Effector memory CD8-positive, alpha-beta T cell (primary cell): ENCODE data around the gene SLCO4A1.

ENCODE experiments used
- ATAC-seq: fragments of 150-1000 bp; cut with Tn5 transposase; replicated peaks from 2 replicates; pipeline ENCODE4 v1.10.0; 2021; ENCODE audit warnings: mild to moderate bottlenecking, moderate library complexity
- DNase-seq, 3 experiments: peaks; one replicate each; pipeline ENCODE4 v3.0.0; 2021
- H3K27ac Mint-ChIP-seq, 2 donors: one replicate each; pipeline ENCODE4 v1.8.0; 2022; ENCODE audit warnings: mild to moderate bottlenecking in 2 of 2, mixed read lengths in 2 of 2, moderate library complexity in 2 of 2
- H3K27me3 Mint-ChIP-seq, 2 donors: one replicate each; pipeline ENCODE4 v1.8.0; 2022; ENCODE audit warnings: mixed read lengths in 2 of 2
- H3K36me3 Mint-ChIP-seq: one replicate; pipeline ENCODE4 v1.8.0; 2022; ENCODE audit warnings: mild to moderate bottlenecking, moderate library complexity, mixed read lengths; ENCODE audit not compliant: insufficient read depth
- H3K4me1 Mint-ChIP-seq, 2 donors: one replicate each; pipeline ENCODE4 v1.8.0; 2022; ENCODE audit warnings: low read depth in 2 of 2, mixed read lengths in 2 of 2
- H3K4me3 Mint-ChIP-seq, 2 donors: one replicate each; pipeline ENCODE4 v1.8.0; 2022; ENCODE audit warnings: mild to moderate bottlenecking in 2 of 2, mixed read lengths in 2 of 2, moderate library complexity in 2 of 2
- H3K9me3 Mint-ChIP-seq, 2 donors: one replicate each; pipeline ENCODE4 v1.8.0; 2022; ENCODE audit warnings: mixed read lengths in 2 of 2

SLCO4A1 gene

DNA sequence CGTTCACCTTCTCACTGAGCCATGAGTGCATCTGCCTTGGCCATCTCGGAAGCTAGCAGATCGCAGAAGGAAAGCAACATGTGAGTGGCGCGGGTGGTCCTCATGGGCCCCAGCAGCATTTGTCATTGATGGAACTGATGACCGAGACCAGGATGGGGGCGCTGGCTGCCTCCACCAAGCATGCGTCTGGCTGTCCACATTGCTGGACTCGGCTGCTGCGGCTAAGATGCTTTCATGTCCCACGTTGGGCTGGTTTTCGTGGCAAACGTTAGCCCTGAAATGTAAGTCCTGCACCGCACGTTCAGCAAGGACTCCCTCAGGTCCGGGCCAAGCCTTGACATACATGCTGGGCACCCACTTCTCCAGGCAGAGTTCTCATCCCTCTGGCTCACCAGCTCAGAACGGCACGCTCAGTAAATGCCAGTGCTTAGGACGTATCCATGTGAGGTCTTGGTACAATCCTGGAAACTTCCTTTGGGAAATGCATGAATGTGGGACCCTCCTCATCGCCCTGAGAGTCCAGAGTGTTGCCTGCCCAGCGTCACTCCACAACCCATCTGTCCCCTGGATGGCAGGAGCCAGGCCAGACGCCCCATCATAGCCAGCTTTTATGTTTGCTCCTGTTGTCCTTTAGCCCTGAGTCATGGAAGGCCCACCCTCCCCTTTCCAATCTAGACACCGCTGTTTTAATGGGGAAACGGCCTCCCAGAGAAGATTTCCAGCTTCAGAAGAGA lies 8.4 kb downstream of the SLCO4A1 start:
- H3K9me3 Mint-ChIP-seq: no peaks in the 10 kb centered on the region
- H3K36me3 Mint-ChIP-seq: peaks cover 6% of the 10 kb centered on the region
- DNase-seq: no peak
- H3K4me3 Mint-ChIP-seq: peak overlapping the region; percentile 76 to 80
- H3K4me1 Mint-ChIP-seq: peaks cover 18 to 22% of the 10 kb centered on the region in 2 donors
- H3K27ac Mint-ChIP-seq: peak overlapping the region; percentile 93 to 95
- ATAC-seq: no peak
- no peaks in the 10 kb centered on the region for H3K27me3 Mint-ChIP-seq

DNA sequence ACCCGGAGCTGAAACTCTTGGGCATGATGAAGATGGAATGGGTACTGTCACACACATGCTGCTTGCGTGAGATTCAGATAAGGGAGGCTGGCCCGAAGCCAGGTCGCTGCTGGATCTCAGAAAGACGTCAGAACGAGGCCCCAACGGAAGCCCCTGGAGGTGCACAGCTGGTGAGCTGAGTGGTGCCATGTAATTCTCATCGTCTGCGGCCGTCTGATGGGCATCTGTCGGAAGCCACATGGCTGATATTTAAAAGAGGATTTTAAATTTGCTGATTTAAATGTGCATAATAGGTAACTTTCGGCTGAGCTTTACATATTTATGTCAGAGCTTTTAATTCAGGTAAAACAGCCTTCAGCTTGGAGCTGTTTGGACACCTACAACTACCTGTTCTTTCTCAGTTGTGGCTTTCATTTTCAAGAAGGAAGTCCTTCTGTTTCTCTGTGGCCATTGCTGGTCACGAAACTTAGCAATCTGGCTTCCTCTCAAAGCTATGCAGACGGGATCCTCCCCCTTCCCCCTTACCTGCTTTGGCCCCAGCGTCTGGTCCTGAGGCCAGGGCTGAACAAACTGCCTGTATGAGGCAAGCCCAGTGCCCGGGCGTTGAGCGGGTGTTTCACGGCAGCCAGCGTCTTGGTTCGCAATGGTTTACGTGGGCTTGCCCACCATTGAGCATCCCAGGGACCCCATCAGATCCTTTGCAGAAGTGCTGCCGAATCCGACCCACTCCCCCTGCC lies 9.2 kb downstream of the SLCO4A1 start:
- peak; percentile 81 to 83 (median 82) for DNase-seq
- peak overlapping the region; percentile 76 to 80 for H3K4me3 Mint-ChIP-seq
- peaks cover 6% of the 10 kb centered on the region for H3K36me3 Mint-ChIP-seq
- ATAC-seq: peak; percentile 79
- H3K4me1 Mint-ChIP-seq: peaks cover 18 to 22% of the 10 kb centered on the region in 2 donors
- H3K9me3 Mint-ChIP-seq: no peaks in the 10 kb centered on the region
- peak overlapping the region; percentile 93 to 95 for H3K27ac Mint-ChIP-seq
- no peaks in the 10 kb centered on the region for H3K27me3 Mint-ChIP-seq

DNA sequence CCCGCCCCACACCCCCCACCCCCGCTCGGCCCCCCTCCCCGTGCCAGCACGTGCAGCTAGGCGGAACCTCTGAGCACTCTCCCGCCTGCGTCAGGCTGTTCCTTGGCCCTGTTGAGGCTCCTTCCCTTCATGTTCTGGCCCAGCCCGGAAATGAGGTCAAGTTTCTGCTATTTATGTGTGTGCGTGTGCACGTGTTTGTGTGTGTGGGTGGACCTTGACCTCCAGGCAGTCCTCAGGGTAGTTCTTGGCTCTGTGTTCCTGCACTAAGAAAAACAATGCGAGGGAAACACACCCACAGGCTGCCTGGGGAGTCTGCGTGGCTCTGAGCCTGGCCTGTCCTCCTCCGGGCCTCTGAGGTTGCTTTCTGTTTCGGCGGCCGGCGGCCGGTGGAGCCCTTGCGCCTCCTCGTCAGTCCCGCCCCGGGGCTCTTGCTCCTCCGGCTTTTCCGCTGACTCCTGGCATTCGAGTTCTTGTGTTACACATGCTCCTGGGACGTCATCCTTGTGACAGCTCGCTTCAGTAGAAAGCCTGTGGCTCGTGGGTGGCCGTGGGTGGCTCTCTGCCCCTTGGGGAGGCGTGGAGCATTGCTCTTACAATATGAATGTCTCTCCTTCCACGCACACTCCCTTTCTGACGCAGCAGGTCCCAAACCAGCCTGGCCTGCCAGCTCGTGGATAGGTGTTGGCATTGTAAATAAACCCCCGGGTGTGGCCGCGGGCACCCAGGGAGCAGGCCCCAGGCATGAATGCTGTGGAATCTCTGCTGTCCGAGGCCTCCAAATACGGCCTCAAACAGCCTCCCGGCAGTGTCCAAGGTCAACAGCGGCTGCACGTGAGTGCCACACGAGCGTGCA lies 10.0 kb downstream of the SLCO4A1 start:
- peak; percentile 43 to 58 (median 53) for DNase-seq
- Mint-ChIP-seq H3K4me1 (peaks cover 18 to 20% of the 10 kb centered on the region in 2 donors), H3K27ac (peak overlapping the region; percentile 93 to 95), H3K4me3 (peak overlapping the region; percentile 76 to 80), H3K9me3 (no peaks in the 10 kb centered on the region), H3K36me3 (peaks cover 6% of the 10 kb centered on the region), H3K27me3 (no peaks in the 10 kb centered on the region)
- peak; percentile 71 for ATAC-seq

DNA sequence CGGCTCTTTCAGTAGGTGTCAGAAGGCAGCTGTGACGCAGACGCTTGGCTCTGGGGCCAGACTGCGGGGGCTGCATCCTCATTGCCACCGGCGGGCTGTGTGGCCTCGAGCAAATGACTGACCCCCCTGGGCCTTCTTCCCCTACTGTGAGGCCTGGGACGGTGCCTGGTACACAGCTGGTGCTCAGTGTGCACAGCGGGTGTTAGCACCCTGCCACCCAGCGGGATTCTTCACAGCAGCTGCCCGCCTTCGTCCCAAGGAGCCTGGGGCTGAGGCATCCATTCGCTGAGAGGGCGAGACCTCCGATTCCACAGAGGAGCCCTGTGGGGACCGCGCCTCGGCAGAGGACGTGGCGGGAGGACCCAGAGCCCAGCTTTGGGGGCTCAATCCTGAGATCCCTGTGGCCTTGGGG lies 10.6 kb downstream of the SLCO4A1 start:
- no peak for DNase-seq
- Mint-ChIP-seq H3K4me1 (peaks cover 18 to 20% of the 10 kb centered on the region in 2 donors), H3K36me3 (peaks cover 6% of the 10 kb centered on the region), H3K9me3 (no peaks in the 10 kb centered on the region), H3K4me3 (peak overlapping the region; percentile 76 to 80), H3K27ac (peak overlapping the region; percentile 93 to 95), H3K27me3 (no peaks in the 10 kb centered on the region)
- ATAC-seq: no peak

DNA sequence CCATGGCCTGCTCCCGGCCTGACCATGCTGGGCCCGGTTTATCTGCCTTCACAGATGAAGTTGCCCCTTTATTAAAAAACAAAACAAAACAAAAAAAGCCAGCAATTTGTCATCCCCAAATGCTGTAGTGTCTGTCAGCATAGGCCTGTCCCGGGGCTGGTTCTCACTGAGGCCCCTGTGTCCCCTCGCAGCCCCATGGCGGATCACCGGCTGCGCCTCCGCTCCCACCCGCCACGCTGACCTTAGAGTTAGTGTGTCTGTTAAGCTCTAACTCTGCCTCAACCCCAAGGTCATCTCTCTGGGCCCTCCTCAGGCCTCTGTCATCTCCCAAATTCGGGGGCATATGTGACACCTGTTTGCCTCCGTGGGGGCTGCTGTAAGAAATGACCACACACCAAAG lies 11.1 kb downstream of the SLCO4A1 start:
- DNase-seq (no peak), ATAC-seq (no peak)
- H3K27me3 Mint-ChIP-seq: no peaks in the 10 kb centered on the region
- H3K9me3 Mint-ChIP-seq: no peaks in the 10 kb centered on the region
- H3K27ac Mint-ChIP-seq: peak overlapping the region in 1 of 2 donors; percentile 52
- H3K36me3 Mint-ChIP-seq: peaks cover 6% of the 10 kb centered on the region
- H3K4me3 Mint-ChIP-seq: peak overlapping the region; percentile 10 to 33
- peaks cover 18 to 20% of the 10 kb centered on the region in 2 donors for H3K4me1 Mint-ChIP-seq

DNA sequence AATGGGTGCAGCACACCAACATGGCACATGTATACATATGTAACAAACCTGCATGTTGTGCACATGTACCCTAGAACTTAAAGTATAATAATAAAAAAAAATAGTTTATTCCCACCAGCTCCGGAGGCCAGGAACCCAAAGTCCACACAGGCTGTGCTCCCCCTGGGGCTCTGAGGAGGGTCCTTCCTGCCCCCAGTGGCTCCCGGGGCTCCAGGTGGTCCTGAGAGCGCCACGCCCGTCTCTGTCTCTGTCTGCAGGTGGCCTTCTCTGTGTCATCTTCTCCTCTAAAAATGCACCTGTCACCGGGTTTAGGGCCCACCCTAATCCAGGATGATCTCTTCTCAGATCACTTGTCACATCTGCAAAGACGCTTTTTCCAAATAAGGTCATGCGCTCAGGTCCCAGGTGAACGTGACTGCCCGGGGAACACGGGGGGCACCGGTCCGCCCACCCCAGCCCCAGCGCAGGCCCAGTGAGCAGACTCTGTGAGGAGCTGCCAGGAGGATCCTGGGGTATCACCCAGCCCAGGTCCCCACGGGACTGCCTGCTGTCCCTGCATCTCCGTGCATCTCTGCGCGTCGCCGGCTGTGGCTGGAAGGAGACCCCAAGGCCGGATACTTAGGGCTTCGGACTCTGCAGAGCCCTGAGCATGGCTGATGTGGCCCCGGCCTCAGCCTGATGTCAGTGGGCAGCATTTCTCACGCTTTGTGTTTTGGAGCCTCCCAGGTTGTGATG lies 11.8 kb downstream of the SLCO4A1 start:
- ATAC-seq: no peak
- H3K4me1 Mint-ChIP-seq: peaks cover 18 to 20% of the 10 kb centered on the region in 2 donors
- peaks cover 6% of the 10 kb centered on the region for H3K36me3 Mint-ChIP-seq
- H3K4me3 Mint-ChIP-seq: peak overlapping the region in 1 of 2 donors; percentile 51
- H3K9me3 Mint-ChIP-seq: no peaks in the 10 kb centered on the region
- H3K27me3 Mint-ChIP-seq: no peaks in the 10 kb centered on the region
- no peak for DNase-seq
- no peak overlapping the region for H3K27ac Mint-ChIP-seq

DNA sequence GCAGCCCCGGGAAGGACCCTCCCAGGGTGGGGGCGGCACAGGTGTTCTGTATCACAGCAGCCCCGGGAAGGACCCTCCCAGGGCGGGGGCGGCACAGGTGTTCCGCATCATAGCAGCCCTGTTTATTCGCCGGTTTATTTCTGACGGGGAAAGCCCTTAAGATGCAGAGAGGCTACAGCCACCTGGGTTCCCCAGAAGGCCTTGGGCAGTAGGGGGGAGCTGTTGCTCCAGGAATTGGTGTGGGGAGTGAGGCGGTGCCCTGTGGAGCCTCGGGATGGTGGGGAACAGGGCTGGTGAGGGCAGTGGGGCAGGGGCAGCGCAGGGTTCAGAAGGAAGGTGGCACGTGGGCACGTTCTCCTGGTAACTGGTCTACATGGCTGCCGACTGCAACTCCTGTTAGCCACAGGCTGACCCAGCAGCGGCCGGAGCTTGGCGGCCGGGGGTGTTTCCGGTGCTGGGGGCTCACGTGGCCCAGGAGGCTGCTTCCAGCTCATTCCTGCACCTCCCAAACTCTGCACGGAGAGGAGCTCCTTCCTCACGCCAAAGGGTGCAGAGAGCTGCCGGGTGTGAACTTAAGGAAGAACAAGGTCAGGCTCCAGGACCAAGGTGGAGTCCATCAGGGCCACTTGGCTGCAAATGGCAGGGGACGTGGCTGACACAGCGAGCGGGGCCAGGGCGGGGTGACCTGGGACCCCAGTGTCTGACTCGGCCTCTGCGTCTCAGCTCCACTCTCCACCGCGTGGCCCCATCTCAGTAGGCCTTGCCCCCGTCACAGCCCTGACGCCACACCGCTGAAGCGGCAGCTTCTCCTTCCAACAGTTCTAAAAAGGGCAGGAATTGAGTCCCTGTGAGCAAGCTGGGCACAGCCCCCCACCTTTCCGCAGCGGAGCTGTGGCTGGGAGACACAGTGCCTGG lies 13.2 kb downstream of the SLCO4A1 start:
- H3K4me1 Mint-ChIP-seq: peaks cover 18 to 20% of the 10 kb centered on the region in 2 donors
- no peaks in the 10 kb centered on the region for H3K27me3 Mint-ChIP-seq
- no peaks in the 10 kb centered on the region for H3K9me3 Mint-ChIP-seq
- no peak overlapping the region for H3K4me3 Mint-ChIP-seq
- no peak for DNase-seq
- ATAC-seq: no peak
- peaks cover 6% of the 10 kb centered on the region for H3K36me3 Mint-ChIP-seq
- H3K27ac Mint-ChIP-seq: peak overlapping the region in 1 of 2 donors; percentile 12

DNA sequence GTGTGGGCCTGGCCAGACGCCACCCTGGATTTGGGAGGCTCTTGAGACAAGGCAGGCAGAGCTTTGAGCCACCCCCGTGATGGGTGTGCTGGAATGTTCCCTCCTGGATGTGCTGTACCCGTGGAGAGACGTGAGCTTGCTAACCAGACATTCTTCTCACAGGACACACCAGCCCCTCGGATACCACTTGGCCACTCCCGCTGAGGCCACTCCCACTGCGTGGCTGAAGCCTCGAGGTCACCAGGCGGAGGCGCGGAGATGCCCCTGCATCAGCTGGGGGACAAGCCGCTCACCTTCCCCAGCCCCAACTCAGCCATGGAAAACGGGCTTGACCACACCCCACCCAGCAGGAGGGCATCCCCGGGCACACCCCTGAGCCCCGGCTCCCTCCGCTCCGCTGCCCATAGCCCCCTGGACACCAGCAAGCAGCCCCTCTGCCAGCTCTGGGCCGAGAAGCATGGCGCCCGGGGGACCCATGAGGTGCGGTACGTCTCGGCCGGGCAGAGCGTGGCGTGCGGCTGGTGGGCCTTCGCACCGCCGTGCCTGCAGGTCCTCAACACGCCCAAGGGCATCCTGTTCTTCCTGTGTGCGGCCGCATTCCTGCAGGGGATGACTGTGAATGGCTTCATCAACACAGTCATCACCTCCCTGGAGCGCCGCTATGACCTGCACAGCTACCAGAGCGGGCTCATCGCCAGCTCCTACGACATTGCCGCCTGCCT lies 14.1 kb downstream of the SLCO4A1 start:
- H3K27me3 Mint-ChIP-seq: no peaks in the 10 kb centered on the region
- DNase-seq (no peak), ATAC-seq (no peak)
- H3K36me3 Mint-ChIP-seq: peaks cover 6% of the 10 kb centered on the region
- no peaks in the 10 kb centered on the region for H3K9me3 Mint-ChIP-seq
- H3K27ac Mint-ChIP-seq: no peak overlapping the region
- H3K4me3 Mint-ChIP-seq: no peak overlapping the region
- peaks cover 11 to 13% of the 10 kb centered on the region in 2 donors for H3K4me1 Mint-ChIP-seq

DNA sequence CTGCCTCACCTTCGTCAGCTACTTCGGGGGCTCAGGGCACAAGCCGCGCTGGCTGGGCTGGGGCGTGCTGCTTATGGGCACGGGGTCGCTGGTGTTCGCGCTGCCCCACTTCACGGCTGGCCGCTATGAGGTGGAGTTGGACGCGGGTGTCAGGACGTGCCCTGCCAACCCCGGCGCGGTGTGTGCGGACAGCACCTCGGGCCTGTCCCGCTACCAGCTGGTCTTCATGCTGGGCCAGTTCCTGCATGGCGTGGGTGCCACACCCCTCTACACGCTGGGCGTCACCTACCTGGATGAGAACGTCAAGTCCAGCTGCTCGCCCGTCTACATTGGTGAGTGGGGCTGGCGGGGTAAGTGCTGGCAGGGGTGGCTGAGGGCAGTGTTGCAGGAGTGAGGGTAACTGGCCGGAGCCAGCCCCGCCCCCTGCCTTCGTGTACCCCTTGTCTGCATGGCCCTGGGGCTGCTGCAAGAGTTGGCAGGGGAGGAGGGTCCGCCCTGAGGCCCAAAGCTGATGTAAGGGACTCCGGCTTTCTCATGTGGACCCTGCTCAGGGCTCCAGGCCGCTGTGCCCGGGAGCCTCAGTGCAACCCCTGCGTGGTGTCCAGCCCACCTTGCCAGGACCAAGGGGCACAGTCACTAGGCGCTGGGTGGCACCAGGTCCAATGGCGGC lies 14.8 kb downstream of the SLCO4A1 start:
- DNase-seq (no peak), ATAC-seq (no peak)
- H3K4me3 Mint-ChIP-seq: no peak overlapping the region
- peaks cover 6% of the 10 kb centered on the region for H3K36me3 Mint-ChIP-seq
- H3K4me1 Mint-ChIP-seq: peaks cover 5 to 9% of the 10 kb centered on the region in 2 donors
- no peak overlapping the region for H3K27ac Mint-ChIP-seq
- H3K27me3 Mint-ChIP-seq: no peaks in the 10 kb centered on the region
- no peaks in the 10 kb centered on the region for H3K9me3 Mint-ChIP-seq

DNA sequence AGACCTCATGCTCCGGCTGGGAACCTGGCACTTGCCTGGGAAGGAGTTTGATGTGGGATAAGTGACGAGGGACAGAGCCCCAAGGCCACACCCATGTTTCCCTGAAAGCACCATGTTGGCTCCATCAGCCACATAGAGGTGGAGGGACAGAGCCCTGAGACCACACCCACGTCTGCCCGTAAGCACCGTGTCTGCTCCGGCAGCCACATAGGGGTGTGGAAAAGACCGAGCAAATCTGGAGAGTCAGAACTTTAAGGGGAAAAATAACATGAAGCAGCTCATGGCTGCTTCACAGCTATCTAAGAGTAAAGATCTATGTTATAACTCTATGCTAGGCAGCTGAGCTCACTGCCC lies 15.3 kb downstream of the SLCO4A1 start:
- Mint-ChIP-seq H3K27me3 (no peaks in the 10 kb centered on the region), H3K36me3 (peaks cover 1% of the 10 kb centered on the region), H3K4me1 (peaks cover 0 to 5% of the 10 kb centered on the region in 2 donors), H3K9me3 (no peaks in the 10 kb centered on the region), H3K4me3 (no peak overlapping the region), H3K27ac (no peak overlapping the region)
- DNase-seq (no peak), ATAC-seq (no peak)

DNA sequence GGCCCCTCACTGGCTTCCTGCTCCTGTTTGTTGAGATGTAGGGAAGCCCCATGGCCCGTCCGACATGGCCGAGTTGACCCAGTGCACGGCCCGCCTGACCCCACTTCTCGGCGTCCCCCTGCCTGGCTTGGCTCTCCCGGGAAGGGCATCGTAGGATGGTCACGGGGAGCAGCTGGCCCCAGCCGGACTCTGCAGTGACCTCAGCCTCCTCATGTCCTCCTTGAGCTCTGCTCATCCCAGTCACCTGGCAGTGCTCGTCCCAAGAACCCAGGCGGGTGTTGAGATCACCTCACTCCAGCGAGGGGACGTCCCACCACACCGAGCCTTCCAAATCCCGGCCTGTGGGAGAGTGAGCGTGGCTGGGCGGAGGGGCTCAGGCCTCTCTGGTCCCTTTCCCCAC lies 15.7 kb downstream of the SLCO4A1 start:
- ATAC-seq (no peak), DNase-seq (no peak)
- no peaks in the 10 kb centered on the region for H3K36me3 Mint-ChIP-seq
- no peak overlapping the region for H3K27ac Mint-ChIP-seq
- H3K9me3 Mint-ChIP-seq: no peaks in the 10 kb centered on the region
- peaks cover 0 to 4% of the 10 kb centered on the region in 2 donors for H3K4me1 Mint-ChIP-seq
- H3K27me3 Mint-ChIP-seq: no peaks in the 10 kb centered on the region
- no peak overlapping the region for H3K4me3 Mint-ChIP-seq
